ENCODE results near the gene NEO1. TPM values are rescaled to one million over a fixed set of nuclear protein-coding genes. Genes with fewer than 3 reads are reported as not detected.

The NEO1 gene
- total RNA-seq, 1 donor from 2014 or later: 26.6 TPM

DNA sequence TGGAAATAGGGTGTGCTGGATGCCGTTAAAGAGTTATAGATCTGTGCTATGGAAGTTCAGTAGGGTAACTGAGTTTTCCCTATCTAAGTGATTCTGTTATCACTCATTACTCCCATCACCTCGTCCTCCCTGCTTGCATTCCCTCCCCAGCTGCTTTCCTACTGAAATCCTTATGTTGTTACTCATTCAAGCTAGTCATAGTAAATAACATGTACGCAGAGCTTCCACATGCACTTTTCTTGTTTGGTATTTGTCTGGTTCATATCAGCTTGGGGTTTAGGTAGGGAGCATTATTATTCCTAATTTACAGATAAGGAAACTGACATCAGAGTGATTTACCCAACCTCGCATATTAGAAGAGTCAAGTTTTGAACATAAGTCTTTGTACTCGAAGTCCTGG is 181.4 kb downstream of the NEO1 start:
- Histone ChIP-seq H3K27me3 (ENCODE audit: control insufficient read depth, insufficient read depth, low read length) (no peaks in the 10 kb centered on the region), H3K36me3 (ENCODE audit: control insufficient read depth, insufficient read depth, low read length) (peaks cover 2% of the 10 kb centered on the region), H3K4me3 (ENCODE audit: low read depth, low read length) (no peak overlapping the region)
- no peak for DNase-seq (ENCODE audit: low read depth)
- TF ChIP-seq, protein P1, sequence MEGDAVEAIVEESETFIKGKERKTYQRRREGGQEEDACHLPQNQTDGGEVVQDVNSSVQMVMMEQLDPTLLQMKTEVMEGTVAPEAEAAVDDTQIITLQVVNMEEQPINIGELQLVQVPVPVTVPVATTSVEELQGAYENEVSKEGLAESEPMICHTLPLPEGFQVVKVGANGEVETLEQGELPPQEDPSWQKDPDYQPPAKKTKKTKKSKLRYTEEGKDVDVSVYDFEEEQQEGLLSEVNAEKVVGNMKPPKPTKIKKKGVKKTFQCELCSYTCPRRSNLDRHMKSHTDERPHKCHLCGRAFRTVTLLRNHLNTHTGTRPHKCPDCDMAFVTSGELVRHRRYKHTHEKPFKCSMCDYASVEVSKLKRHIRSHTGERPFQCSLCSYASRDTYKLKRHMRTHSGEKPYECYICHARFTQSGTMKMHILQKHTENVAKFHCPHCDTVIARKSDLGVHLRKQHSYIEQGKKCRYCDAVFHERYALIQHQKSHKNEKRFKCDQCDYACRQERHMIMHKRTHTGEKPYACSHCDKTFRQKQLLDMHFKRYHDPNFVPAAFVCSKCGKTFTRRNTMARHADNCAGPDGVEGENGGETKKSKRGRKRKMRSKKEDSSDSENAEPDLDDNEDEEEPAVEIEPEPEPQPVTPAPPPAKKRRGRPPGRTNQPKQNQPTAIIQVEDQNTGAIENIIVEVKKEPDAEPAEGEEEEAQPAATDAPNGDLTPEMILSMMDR (IDR thresholded peaks at IDR 0.05; ENCODE audit: insufficient read depth, low read length, poor library complexity, severe bottlenecking): no peak

DNA sequence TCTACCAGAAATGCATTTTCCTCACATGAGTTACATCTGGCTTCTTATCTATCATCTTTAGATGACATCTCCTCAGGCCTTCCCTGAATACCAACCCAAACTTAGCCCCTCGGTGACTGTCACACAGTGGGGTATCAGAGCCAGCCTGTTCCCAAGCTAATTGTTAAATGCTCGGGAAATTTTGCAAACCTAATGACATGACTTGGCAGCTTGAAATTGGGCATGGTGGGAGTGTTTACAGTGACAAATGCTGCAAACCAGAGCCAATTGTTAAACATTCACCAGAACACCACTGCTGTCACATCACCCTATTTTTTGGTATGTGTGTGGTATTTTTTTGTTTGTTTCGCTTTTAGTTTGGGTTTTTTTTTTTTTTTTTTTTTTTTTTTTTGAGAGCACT is 185.6 kb downstream of the NEO1 start:
- H3K36me3 ChIP-seq (ENCODE audit: control insufficient read depth, insufficient read depth, low read length): peaks cover 2% of the 10 kb centered on the region
- DNase-seq (ENCODE audit: low read depth): no peak
- TF ChIP-seq, protein P1 (IDR thresholded peaks at IDR 0.05; ENCODE audit: insufficient read depth, low read length, poor library complexity, severe bottlenecking): no peak
- H3K27me3 ChIP-seq (ENCODE audit: control insufficient read depth, insufficient read depth, low read length): no peaks in the 10 kb centered on the region
- no peak overlapping the region for H3K4me3 ChIP-seq (ENCODE audit: low read depth, low read length)

GRCh38 chr15:73239564-73240215 is 187.4 kb downstream of the NEO1 start:
- Histone ChIP-seq H3K4me3 (ENCODE audit: low read depth, low read length) (no peak overlapping the region), H3K27me3 (ENCODE audit: control insufficient read depth, insufficient read depth, low read length) (no peaks in the 10 kb centered on the region), H3K36me3 (ENCODE audit: control insufficient read depth, insufficient read depth, low read length) (peaks cover 2% of the 10 kb centered on the region)
- DNase-seq (ENCODE audit: low read depth): no peak
- TF ChIP-seq, protein P1 (IDR thresholded peaks at IDR 0.05; ENCODE audit: insufficient read depth, low read length, poor library complexity, severe bottlenecking): no peak

- Histone ChIP-seq H3K36me3 (ENCODE audit: control insufficient read depth, insufficient read depth, low read length) (peaks cover 2% of the 10 kb centered on the region), H3K4me3 (ENCODE audit: low read depth, low read length) (no peak overlapping the region), H3K27me3 (ENCODE audit: control insufficient read depth, insufficient read depth, low read length) (no peaks in the 10 kb centered on the region)
- DNase-seq (ENCODE audit: low read depth): no peak
- TF ChIP-seq, protein P1 (IDR thresholded peaks at IDR 0.05; ENCODE audit: insufficient read depth, low read length, poor library complexity, severe bottlenecking): peak; percentile 82
Measured at GRCh38 chr15:73240866-73241499, 188.7 kb downstream of the NEO1 start.

GRCh38 chr15:73244333-73244732 is 192.1 kb downstream of the NEO1 start:
- H3K27me3 ChIP-seq (ENCODE audit: control insufficient read depth, insufficient read depth, low read length): no peaks in the 10 kb centered on the region
- no peaks in the 10 kb centered on the region for H3K36me3 ChIP-seq (ENCODE audit: control insufficient read depth, insufficient read depth, low read length)
- TF ChIP-seq, protein P1 (IDR thresholded peaks at IDR 0.05; ENCODE audit: insufficient read depth, low read length, poor library complexity, severe bottlenecking): peak; percentile 47
- H3K4me3 ChIP-seq (ENCODE audit: low read depth, low read length): no peak overlapping the region
- DNase-seq (ENCODE audit: low read depth): no peak
